Hindlimb muscle (tissue), 1 donor: ENCODE measurements around the gene PLEKHG7. TPM values are rescaled to one million over a fixed set of nuclear protein-coding genes. Genes with fewer than 3 reads are reported as not detected.
A peak's percentile ranks its signal among the peaks of the same experiment; 100 is the strongest.
"Not testable (repeated sequence)": the region's sequence is repeated elsewhere in the genome, so short reads cannot be mapped to it uniquely, and the experiment has no call there.

Experiments used
- DNase-seq: peaks from one replicate; pipeline ENCODE4 v3.0.0-alpha.2; 2013
- polyA plus RNA-seq: library from polyadenylated mRNA; unstranded; fragments of 120-200 nt; gene quantifications from one replicate; pipeline ENCODE4 v1.2.1, GENCODE V29; 2013; ENCODE audit not compliant: insufficient read length

Gene PLEKHG7
- polyA plus RNA-seq: 0.85 TPM

DNA sequence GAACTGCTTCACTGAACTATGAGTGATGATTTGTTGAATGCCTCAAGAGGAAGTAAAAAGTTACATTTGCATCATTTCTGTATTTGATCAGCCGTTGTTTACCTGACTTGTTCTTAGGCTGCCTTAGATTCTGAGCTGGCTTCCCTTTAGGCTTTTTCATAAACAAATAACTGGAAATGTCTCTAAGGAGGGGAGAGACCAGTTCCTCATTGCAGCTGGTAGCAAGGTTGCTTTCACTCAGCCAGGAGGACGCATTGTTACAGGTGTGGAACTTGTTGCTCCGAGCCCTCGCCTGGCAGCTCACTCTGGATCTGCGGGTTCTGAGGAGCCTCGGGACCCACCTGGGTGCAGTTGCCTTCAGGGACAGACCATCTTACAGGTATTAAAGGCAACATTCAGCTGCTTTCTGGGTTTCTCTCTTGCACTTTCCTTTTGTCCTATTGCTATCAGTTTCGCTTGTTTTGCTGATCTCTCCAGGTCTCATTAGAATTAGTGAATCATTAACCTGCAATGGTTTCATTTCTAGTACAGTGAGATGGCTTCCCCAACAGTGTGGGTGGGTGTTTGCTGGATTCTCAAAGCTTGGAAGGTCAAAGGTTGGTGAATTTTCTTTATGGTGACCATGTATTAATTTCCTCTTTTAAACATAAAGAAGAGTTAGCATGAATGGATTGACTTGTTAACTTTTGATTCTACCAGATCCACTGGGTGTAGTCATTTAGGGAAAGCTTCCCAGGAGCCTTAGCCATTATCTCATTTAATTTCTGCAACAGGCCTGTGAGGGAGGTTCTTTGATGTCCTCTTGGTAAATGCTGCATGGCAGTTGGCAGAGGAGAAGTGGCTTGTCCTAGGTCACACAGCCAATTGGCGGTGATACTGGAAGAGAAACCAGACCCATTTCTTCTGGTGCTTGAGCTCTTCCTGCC, at the start of gene PLEKHG7:
TSS of gene PLEKHG7 (plus strand) at position 236 of the 926 bp plus-strand sequence. CDS start 3,643 bp downstream, outside the sequence.
- no peak for DNase-seq

DNA sequence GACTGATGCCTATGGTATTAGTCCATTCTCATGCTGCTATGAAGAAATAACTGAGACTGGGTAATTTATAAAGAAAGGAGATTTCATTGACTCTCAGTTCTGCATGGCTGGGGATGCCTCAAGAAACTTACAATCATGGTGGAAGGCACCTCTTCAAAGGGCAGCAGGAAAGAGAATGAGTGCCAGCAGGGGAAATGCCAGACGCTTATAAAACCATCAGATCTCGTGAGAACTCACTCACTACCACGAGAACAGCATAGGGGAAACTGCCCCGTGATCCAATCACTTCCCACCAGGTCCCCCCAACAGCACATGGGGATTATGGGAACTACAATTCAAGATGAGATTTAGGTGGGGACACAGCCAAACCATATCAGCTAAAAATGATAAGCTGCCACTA, 48.5 kb upstream of the PLEKHG7 start:
- DNase-seq: not testable (repeated sequence)

DNA sequence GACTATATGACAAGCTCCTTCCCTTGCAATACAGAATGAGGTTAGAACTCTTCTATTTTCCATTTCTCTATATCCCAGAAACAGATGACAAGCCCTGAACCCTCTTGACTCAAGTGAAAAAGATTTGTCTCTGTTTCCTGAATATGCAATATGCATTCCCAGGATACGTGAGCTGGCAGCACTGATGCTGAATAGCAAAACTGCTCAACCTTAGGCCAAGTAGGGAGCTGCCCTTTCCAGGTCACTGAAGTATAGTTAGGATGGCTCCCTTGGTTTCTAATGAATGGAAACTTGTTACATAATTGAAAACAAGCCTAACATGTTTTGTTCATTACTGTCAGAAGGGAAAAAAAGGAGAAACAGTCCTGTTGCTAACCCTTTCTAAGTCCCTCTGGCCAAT, 47.9 kb upstream of the PLEKHG7 start:
- peak; percentile 75 for DNase-seq

DNA sequence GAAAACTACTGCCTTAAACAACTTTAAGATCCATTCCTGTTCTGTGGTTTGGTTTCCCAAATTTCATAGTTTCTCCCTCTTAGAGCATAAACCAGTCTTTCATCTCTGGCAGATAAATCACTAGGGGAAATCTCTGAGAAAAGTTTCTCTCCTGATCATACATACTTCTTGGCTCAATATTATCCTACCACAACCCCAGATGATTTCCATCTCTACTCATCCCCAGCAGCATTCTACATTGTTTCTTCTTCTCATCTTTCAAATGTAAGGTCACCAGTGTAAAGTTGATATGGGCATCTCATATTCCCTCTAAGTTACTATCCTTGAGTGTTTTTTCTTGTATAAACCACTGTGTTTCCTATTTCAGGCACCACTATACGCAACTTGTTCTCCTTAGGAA, 45.9 kb upstream of the PLEKHG7 start:
- DNase-seq: no peak

DNA sequence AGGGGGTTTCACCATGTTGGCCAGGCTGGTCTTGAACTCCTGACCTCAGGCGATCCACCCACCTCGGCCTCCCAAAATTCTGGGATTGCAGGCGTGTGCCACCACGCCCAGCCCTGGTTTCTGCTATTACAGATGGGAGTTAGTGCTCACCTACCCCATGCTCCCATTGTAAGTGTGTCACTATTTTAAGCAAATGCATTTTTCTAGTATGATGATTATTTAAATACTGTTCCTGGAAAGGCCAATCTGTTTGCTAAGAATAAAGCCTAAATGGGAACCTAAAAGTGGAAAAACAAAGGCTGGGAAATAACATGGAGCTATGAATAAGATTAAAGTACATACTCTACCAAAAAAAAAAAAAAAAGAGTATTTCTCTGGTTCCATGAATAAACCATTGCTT, 45.0 kb upstream of the PLEKHG7 start:
- DNase-seq: no peak

DNA sequence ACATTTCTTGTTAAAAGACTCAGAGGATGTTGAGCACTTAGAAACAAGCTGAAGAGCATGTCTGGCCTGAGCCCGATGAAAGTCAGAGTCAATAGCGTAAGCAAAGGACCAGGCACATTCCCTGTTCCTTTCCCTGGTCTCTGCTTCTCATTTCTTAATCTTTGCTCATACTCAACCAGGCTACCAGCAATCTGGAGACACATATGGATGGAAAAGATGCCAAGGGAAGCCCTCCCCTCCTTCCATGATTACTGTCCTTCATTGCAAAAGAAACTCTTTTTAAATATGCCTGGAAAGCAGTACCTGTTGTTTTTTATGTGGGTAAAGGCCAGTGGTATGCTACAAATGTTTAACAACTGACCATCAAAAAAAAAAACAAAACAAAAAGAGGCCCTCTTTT, 44.2 kb upstream of the PLEKHG7 start:
- no peak for DNase-seq

- no peak for DNase-seq
These were observed 41.5 kb upstream of the PLEKHG7 start for GRCh38 chr12:92661269-92661668.

GRCh38 chr12:92665496-92665895, 37.3 kb upstream of the PLEKHG7 start:
- no peak for DNase-seq

GRCh38 chr12:92668739-92669138, 34.0 kb upstream of the PLEKHG7 start:
- no peak for DNase-seq

DNA sequence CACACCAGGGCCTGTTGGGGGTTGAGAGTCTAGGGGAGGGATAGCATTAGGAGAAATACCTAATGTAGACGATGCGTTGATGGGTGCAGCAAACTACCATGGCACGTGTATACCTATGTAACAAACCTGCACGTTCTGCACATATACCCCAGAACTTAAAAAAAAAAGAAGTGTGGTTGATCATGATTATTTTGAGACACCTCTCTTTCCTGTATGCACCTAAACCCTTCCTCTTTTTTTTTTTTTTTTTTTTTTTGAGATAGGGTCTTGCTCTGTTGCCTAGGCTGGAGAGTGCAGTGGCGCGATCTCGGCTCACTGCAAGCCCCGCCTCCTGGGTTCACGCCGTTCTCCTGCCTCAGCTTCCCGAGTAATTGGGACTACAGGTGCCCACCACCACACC, 31.3 kb upstream of the PLEKHG7 start:
- DNase-seq: not testable (repeated sequence)

DNA sequence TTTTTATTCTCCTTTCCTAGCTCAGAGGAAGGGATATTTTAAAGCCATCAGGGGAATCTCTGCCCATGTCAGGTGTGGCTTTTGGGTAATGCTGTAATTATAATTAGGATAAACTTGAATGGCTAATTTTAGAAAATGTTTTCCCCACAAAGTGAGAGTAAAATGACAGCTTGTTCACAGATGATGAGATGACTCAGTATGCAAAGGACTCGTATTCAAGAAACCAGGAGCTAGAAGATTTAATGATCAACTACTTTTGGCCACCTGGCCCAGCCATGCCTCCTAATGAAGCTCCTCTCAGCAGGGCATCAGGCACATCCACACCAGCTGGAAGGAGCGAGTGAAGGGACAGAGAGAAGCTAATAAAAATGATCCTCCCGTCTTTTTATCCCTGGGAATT, 29.0 kb upstream of the PLEKHG7 start:
- DNase-seq: no peak

DNA sequence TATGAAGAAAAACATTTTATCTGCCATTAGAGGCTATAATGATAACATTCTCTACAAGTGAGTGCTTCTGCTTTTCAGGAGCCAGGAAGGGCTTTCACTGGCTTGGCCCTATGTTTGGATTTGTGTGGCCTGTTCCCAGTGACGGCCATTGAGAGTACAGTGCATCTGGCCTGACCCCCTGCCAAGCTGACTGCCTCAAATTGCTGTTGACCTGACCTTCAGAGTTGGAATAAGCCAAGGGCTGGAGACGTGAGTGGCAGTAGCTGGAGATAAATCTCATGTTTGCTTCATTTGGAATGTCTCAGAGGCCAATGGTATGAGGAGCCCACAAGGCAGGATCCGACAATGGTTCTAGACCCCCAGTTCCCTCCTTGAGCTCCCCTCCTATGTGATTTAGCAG, 28.3 kb upstream of the PLEKHG7 start:
- no peak for DNase-seq

- DNase-seq: no peak
These were observed 27.5 kb upstream of the PLEKHG7 start for GRCh38 chr12:92675092-92675865.

GRCh38 chr12:92676710-92677109, 26.1 kb upstream of the PLEKHG7 start:
- no peak for DNase-seq

DNA sequence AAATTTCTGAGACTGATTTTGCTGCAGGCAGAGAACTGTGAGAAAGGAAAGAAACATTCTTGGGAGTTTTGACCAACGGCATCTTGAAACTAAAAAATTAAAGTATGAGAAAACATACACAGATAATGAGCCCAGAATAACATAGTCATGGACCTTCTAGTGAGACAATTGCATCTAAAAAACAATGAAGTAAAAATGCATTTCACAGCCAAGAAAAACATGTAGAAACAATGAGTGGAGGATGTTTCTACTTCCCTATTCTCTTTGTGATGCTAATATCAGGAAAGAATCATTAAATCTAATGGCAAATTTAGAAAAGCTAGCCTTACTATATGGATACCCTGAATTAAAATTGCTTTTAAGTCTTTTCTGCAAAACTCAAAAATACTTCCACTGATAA, 12.2 kb upstream of the PLEKHG7 start:
- DNase-seq: no peak

DNA sequence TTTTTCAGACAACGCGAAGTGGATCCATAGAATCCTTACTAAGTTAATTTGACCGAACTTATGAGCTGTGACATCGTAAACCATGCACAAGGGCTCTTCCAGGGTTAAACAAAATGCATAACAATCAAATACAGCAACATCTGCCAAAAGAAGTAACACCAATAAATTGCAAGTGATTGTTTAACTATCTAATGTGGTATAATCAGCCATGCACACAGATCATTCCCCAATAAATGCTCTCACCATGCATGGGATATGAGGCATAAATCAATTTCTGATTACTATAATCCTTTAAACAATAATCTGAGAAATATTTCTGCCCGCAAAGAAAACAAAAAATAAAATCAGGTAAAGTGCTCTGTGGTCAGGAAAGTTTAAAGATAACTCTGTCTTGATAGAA, 7.7 kb upstream of the PLEKHG7 start:
- DNase-seq: no peak

DNA sequence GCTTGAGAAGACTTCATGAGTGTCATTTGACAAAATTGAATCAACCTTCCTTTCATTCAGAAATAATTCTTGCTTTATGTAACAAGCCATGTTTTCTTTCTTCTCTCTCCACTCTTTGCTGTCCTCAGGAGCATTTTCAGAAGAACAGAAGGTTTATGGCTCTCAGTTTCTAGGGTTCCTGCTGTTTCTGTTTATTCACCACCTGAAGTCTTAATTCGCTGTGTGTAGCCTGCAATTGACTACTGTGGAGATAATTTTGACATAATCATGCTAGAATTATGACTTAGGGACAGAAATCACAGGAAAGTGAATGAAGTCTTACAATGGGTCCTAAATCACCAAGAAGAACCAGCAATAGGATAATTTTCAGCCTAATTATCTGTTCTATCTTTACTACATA, 7.2 kb upstream of the PLEKHG7 start:
- DNase-seq: no peak

DNA sequence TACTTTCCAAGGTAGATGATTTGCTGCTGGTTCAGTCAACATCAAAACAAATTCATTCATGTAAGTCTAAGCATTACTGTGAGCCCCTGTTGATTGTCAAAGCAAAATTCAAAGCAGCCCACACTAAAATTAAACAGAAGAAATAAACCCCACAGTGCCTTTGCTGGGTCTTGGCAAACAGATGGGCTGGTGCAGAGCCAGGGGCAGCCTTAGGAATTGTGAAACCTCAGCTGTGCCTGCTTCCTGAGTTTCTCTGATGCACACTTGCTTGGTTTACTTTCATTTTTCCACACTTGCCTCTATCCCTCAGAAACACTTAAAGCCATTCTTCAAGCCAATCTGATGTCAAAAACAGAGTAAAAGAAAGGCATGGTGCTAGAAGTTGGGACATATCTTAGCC, 6.6 kb upstream of the PLEKHG7 start:
- peak; percentile 13 for DNase-seq

DNA sequence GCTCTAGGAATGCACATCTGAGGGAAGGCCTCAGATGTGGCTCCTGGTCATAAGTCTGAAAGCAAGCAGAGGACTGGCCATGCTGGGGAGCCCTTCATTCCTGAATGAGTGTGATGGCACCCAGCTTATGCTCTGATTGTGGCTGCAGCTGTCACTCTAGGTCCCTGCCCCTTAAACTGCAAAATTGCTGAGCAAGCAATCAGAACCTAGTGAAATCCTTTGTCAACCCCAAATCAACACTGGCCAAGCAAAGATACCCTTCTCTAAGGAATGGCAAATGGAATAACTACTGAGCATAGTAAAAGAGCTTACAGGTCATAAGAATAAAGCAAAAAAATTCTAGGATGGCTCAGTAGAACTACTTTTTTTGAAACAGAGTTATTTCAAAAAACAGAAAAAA, 4.3 kb upstream of the PLEKHG7 start:
- no peak for DNase-seq

DNA sequence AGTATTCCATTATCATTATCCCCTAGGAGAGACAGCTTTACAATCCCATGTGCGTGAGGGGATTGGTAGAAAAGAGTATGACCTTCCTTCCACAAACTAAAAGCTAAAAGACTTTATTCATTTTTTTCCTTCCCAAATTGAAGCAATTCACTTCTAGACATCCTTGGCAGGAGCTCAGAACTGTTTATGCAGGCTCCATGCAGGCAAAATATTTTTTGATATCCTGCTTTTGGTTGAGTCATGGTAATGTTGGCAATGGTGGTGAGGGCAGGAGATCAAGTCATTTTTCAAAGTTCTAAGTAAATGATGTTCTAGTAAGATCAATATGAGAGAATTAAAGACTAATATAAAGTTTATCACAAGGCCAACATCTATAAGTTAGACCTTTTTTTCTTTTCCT, 1.3 kb upstream of the PLEKHG7 start:
- DNase-seq: no peak

- DNase-seq: no peak
These were observed 997 bp downstream of the PLEKHG7 start for GRCh38 chr12:92703786-92704185.

DNA sequence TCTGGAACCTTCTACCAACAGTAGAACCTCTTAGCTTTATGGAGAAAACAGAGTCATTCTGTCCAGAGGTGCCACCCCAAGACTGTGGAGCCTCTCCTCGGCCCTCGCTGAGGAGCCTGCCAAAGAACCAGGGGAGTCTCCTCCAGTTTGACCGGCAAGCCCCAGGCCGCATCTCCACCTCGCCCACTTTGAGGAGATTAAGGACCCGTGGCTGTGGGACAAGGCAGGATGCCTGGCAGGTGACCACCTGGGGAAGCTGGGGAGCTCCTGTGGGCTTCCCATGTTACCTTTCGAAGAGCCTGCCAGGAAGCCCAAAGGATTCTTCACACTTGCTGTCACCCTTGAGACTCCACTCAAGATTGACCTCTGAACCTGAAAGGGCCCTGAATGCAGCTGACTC, 3.8 kb downstream of the PLEKHG7 start:
- no peak for DNase-seq

- no peak for DNase-seq
These were observed 5.1 kb downstream of the PLEKHG7 start for GRCh38 chr12:92707926-92708325.

DNA sequence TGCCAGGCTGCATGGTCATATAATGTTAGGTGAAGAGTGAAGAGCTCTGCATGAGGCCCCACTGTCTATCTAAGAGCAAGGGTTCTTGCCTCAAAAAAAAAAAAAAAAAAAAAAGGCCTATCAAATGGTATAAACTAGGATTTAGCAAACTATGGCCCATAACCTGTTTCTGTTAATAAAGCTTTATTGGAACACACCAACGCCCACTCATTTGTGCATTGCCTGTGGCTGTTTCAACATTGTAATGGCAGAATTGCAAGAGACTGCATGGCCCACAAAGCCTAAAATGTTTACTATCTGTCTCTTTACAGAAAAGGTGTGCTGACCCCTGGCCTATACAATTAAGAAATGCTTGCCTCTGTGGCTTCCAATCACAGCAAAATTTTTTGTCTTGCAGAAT, 12.8 kb downstream of the PLEKHG7 start:
- DNase-seq: no peak
